CD4-positive, alpha-beta T cell treated with Interferon alpha-2 for 1 hour (primary cell): ENCODE data around the gene ZCCHC14.
"Not testable (repeated sequence)": the region's sequence is repeated elsewhere in the genome, so short reads cannot be mapped to it uniquely, and the experiment has no call there.

Source experiments
- DNase-seq, 2 donors: peaks; one replicate each; pipeline ENCODE4 v3.0.0-alpha.2; 2020 to 2022

Gene ZCCHC14

GRCh38 chr16:87523605-87524004, 30.8 kb upstream of the ZCCHC14 start:
- not testable (repeated sequence) for DNase-seq

GRCh38 chr16:87521764-87522163, 28.9 kb upstream of the ZCCHC14 start:
- DNase-seq, result not testable (repeated sequence)

- not testable (repeated sequence) for DNase-seq
Observed at GRCh38 chr16:87519170-87519569, 26.3 kb upstream of the ZCCHC14 start.

GRCh38 chr16:87518430-87519051, 25.7 kb upstream of the ZCCHC14 start:
- DNase-seq, result not testable (repeated sequence)

GRCh38 chr16:87517610-87518429, 25.0 kb upstream of the ZCCHC14 start:
- DNase-seq, result not testable (repeated sequence)

GRCh38 chr16:87516361-87516760, 23.5 kb upstream of the ZCCHC14 start:
- DNase-seq, result no peak

- no peak for DNase-seq
Observed at GRCh38 chr16:87515475-87516330, 22.9 kb upstream of the ZCCHC14 start.

- DNase-seq, result not testable (repeated sequence)
Observed at GRCh38 chr16:87509778-87510177, 17.0 kb upstream of the ZCCHC14 start.

- no peak for DNase-seq
Observed at GRCh38 chr16:87507351-87508069, 14.7 kb upstream of the ZCCHC14 start.

- no peak for DNase-seq
Observed at GRCh38 chr16:87506423-87507350, 13.9 kb upstream of the ZCCHC14 start.

GRCh38 chr16:87505834-87506233, 13.0 kb upstream of the ZCCHC14 start:
- no peak for DNase-seq

- DNase-seq, result not testable (repeated sequence)
Observed at GRCh38 chr16:87503232-87503937, 10.6 kb upstream of the ZCCHC14 start.

- no peak for DNase-seq
Observed at GRCh38 chr16:87502308-87502969, 9.6 kb upstream of the ZCCHC14 start.

GRCh38 chr16:87501117-87501516, 8.3 kb upstream of the ZCCHC14 start:
- no peak for DNase-seq

- no peak for DNase-seq
Observed at GRCh38 chr16:87499189-87499486, 6.3 kb upstream of the ZCCHC14 start.

GRCh38 chr16:87498324-87499188, 5.7 kb upstream of the ZCCHC14 start:
- DNase-seq, result no peak

- DNase-seq, result not testable (repeated sequence)
Observed at GRCh38 chr16:87497767-87498290, 5.0 kb upstream of the ZCCHC14 start.

GRCh38 chr16:87497023-87497766, 4.4 kb upstream of the ZCCHC14 start:
- not testable (repeated sequence) for DNase-seq
